Measurements from ENCODE around the gene SPEN. TPM values are rescaled to one million over a fixed set of nuclear protein-coding genes. Genes with fewer than 3 reads are reported as not detected.
A peak's percentile ranks its signal among the peaks of the same experiment; 100 is the strongest.
"Not testable (repeated sequence)": the region's sequence is repeated elsewhere in the genome, so short reads cannot be mapped to it uniquely, and the experiment has no call there.

Gene SPEN
- total RNA-seq, 1 donor from 2014 or later: 19.2 TPM

DNA sequence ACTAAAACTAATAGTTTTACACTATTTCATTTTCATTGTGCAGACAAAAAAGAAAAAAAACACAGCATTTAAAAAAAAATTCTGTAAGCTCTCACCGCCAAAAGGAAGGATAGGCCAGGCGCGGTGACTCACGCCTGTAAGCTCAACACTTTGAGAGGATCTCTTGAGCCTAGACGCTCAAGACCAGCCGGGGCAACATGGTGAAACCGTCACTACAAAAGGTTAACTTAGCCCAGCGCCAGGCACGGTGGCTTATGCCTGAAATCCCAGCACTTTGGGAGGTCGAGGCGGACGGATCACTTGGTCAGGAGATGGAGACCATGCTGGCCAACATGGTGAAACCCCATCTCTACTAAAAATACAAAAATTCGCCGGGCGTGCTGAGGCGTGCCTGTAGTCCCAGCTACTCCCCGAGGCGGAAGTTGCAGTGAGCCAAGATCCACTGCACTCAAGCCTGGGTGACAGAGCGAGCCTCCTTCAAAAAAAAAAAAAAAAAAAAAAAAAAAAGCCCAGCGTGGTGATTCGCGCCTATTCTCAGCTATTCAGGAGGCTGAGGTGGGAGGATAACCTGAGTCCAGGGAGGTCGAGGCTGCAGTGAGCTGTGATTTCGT is 14.3 kb upstream of the SPEN start:
- FAIRE-seq (no peak), DNase-seq (ENCODE audit: low read depth) (peak; percentile 89)
- no peaks in the 10 kb centered on the region for H3K27me3 ChIP-seq (ENCODE audit: control insufficient read depth, insufficient read depth, low read length)
- peak overlapping the region; percentile 63 for H3K4me3 ChIP-seq (ENCODE audit: low read depth, low read length)
- H3K36me3 ChIP-seq (ENCODE audit: control insufficient read depth, insufficient read depth, low read length): no peaks in the 10 kb centered on the region
- TF ChIP-seq, protein P1, sequence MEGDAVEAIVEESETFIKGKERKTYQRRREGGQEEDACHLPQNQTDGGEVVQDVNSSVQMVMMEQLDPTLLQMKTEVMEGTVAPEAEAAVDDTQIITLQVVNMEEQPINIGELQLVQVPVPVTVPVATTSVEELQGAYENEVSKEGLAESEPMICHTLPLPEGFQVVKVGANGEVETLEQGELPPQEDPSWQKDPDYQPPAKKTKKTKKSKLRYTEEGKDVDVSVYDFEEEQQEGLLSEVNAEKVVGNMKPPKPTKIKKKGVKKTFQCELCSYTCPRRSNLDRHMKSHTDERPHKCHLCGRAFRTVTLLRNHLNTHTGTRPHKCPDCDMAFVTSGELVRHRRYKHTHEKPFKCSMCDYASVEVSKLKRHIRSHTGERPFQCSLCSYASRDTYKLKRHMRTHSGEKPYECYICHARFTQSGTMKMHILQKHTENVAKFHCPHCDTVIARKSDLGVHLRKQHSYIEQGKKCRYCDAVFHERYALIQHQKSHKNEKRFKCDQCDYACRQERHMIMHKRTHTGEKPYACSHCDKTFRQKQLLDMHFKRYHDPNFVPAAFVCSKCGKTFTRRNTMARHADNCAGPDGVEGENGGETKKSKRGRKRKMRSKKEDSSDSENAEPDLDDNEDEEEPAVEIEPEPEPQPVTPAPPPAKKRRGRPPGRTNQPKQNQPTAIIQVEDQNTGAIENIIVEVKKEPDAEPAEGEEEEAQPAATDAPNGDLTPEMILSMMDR (IDR thresholded peaks at IDR 0.05; ENCODE audit: insufficient read depth, low read length, severe bottlenecking): no peak

DNA sequence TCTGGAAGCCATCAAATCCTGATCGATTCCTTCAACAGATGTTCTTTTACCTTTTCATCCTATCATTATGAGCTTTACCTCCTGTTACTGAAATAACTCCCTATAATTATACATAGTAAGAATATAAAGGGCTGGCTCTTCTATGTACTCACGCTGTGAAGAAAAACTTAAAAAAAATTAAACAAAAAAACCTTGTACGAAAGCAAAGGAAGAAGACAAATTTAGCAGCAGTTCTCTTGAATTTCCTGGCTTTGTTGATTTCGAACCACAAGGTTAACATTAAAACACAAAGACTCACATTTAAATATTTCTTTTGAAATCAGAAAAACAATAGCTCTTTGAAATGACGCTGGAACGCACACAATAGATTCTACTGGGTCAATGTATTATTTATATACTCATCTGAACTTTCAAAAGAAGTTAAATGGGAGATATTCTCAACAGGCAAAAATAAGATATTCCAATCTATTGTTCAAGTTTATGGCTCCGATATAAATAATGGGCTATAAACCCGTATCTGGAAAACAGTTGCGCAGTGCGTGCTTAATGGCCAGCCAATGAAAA is 13.6 kb upstream of the SPEN start:
- Histone ChIP-seq H3K27me3 (ENCODE audit: control insufficient read depth, insufficient read depth, low read length) (no peaks in the 10 kb centered on the region), H3K36me3 (ENCODE audit: control insufficient read depth, insufficient read depth, low read length) (no peaks in the 10 kb centered on the region), H3K4me3 (ENCODE audit: low read depth, low read length) (peak overlapping the region; percentile 63)
- DNase-seq (ENCODE audit: low read depth): no peak
- FAIRE-seq: no peak
- TF ChIP-seq, protein P1 (IDR thresholded peaks at IDR 0.05; ENCODE audit: insufficient read depth, low read length, severe bottlenecking): no peak

DNA sequence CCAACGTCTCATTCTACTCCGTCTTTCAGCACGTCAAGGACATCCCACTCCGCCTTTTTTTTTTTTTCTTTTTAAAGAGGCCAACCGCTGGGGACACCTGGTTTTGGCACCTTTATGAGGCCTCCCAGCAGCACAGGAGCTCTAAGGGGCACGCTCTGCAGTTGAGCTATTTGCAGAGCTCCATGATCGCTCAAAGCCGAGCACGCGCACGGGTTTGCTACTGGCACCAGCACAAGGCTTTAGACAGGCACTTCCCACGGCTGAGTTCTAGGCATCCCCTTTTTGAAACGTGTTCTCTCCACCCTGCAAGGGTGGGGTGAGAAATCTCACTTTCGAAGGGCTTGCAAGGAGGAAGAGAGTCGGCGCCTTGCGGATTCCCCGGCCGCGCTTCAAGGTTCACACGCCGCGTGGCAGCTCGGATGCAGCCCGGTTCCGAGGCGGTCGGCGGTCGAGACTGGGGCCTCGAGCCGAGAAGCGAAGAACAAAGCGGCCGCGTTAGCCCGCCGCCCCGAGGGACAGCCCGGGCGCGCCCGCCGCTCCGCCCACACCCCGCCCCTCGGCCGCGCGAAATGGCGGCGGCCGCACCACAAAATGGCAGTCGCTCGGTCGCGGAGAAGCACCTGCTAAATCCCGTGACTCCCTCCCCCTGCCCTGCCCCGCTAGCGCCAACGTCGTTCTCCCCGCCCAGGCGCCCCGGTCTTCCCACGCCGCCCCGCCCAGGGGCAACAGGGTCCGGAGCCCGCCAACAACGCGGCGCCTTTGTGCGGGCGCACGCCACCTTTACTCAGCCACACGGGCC is 12.9 kb upstream of the SPEN start:
- H3K27me3 ChIP-seq (ENCODE audit: control insufficient read depth, insufficient read depth, low read length): no peaks in the 10 kb centered on the region
- H3K4me3 ChIP-seq (ENCODE audit: low read depth, low read length): peak overlapping the region; percentile 63
- FAIRE-seq (no peak), DNase-seq (ENCODE audit: low read depth) (peak; percentile 89)
- no peaks in the 10 kb centered on the region for H3K36me3 ChIP-seq (ENCODE audit: control insufficient read depth, insufficient read depth, low read length)
- TF ChIP-seq, protein P1 (IDR thresholded peaks at IDR 0.05; ENCODE audit: insufficient read depth, low read length, severe bottlenecking): no peak

DNA sequence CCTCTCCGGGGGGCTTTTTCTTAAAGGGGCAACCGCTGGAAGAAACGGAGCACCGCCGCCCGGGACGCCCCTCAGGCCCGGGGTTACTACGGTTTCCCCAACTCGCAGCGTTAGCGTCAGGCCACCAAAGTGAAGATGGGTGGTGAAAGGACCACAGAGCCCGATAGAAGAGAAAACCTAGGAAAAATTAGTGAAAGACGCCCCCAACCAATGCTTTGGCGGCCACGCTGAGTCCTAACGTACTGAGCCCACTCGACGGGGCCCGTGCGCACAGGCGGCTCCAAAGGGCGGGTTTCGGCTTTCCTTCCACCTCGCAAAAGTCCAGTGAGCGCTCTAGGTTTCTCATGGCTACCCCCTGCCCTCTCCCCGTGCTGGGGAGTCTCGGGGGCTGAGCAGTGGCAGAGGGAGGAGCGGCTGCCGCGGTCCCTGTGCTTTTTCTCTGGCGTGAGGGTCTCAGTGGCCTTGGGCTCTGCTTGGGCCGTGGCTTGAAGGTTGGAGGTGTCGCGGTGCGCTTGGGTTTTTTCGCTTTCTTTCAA is 12.2 kb upstream of the SPEN start:
- DNase-seq (ENCODE audit: low read depth) (no peak), FAIRE-seq (no peak)
- TF ChIP-seq, protein P1 (IDR thresholded peaks at IDR 0.05; ENCODE audit: insufficient read depth, low read length, severe bottlenecking): no peak

DNA sequence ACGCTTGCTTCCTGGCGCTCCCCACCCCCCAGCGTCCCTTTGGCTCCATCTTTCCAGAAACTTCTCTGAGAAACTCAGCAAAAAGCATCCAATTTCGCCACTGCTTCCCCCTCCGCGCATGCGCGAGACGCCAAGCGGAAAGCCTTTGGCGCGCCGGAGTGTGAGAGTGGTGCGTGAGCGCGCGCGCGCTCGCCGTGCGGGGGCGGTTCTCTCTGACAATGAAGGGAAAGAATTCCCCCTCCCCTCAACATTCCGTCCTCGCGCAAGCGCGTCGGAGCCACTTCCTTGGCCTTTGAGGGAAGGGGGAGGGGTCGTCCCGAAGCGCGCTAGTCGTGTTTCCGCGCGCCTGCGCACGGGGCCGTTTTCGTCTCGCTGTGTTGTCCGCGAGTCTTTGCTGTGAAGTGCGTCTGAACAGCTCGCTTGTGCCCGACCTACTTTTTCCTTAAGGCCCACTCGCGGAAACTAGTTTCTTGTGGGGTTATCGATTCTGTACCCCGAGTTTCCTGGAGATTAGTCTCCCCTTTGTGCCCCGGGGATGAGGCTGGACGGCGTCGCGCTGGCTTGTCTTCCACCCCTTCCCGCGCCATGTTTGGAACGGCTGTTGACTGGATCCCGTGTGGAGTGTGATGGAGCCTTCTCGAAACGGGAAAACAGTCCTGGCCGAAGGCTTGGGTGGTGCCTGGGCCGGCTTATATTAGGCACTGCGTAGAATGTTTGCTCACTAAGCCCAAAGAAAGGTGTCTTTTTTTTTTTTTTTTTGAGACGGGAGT is 11.6 kb upstream of the SPEN start:
- FAIRE-seq: peak; percentile 47
- Histone ChIP-seq H3K4me3 (ENCODE audit: low read depth, low read length) (peak overlapping the region; percentile 63), H3K27me3 (ENCODE audit: control insufficient read depth, insufficient read depth, low read length) (no peaks in the 10 kb centered on the region), H3K36me3 (ENCODE audit: control insufficient read depth, insufficient read depth, low read length) (no peaks in the 10 kb centered on the region)
- DNase-seq (ENCODE audit: low read depth): peak; percentile 99
- TF ChIP-seq, protein P1 (IDR thresholded peaks at IDR 0.05; ENCODE audit: insufficient read depth, low read length, severe bottlenecking): no peak

More for the DNA sequence above, 12.2 kb upstream of the SPEN start:
- peak overlapping the region; percentile 63 for H3K4me3 ChIP-seq (ENCODE audit: low read depth, low read length)
- H3K27me3 ChIP-seq (ENCODE audit: control insufficient read depth, insufficient read depth, low read length): no peaks in the 10 kb centered on the region
- no peaks in the 10 kb centered on the region for H3K36me3 ChIP-seq (ENCODE audit: control insufficient read depth, insufficient read depth, low read length)

DNA sequence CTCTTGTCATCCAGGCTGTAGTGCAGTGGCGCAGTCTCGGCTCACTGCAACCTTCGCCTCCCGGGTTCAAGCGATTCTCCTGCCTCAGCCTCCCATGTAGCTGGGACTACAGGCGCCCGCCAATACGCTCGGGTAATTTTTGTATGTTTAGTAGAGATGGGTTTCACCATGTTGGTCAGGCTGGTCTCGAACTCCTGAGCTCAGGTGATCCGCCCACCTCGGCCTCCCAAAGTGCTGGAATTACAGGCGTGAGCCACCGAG is 11.1 kb upstream of the SPEN start:
- FAIRE-seq; DNase-seq (ENCODE audit: low read depth); H3K36me3 ChIP-seq (ENCODE audit: control insufficient read depth, insufficient read depth, low read length); H3K27me3 ChIP-seq (ENCODE audit: control insufficient read depth, insufficient read depth, low read length): not testable (repeated sequence)
- peak overlapping the region; percentile 63 for H3K4me3 ChIP-seq (ENCODE audit: low read depth, low read length)

All from bronchial epithelial cell (primary cell).